ENCODE measurements around the gene GOT2.

DNA sequence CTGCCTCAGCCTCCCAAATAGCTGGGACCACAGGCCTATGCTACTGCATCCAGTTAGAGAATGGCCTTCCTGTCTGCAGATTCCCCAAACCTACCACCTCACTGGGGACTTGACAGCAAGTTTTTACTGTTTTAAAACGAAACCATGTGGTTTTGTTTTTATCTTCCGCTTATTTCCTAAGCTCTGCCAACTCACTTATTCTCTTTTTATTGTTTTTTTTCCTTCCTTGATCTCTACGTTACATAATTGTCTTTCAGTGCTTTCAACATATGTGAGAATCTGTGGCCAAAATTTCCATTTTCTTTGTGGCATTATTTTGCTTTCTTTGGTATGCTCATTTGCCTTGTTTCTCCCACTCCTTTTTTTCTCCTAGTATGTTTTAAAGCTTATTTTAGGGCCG is 35.0 kb downstream of the GOT2 start:
- TF ChIP-seq, protein P1, sequence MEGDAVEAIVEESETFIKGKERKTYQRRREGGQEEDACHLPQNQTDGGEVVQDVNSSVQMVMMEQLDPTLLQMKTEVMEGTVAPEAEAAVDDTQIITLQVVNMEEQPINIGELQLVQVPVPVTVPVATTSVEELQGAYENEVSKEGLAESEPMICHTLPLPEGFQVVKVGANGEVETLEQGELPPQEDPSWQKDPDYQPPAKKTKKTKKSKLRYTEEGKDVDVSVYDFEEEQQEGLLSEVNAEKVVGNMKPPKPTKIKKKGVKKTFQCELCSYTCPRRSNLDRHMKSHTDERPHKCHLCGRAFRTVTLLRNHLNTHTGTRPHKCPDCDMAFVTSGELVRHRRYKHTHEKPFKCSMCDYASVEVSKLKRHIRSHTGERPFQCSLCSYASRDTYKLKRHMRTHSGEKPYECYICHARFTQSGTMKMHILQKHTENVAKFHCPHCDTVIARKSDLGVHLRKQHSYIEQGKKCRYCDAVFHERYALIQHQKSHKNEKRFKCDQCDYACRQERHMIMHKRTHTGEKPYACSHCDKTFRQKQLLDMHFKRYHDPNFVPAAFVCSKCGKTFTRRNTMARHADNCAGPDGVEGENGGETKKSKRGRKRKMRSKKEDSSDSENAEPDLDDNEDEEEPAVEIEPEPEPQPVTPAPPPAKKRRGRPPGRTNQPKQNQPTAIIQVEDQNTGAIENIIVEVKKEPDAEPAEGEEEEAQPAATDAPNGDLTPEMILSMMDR (IDR thresholded peaks at IDR 0.05; ENCODE audit: borderline replicate concordance, extremely low read depth, low read length, poor library complexity, severe bottlenecking): no peak
- no peak for TF ChIP-seq EZH2 (IDR thresholded peaks at IDR 0.05; ENCODE audit: borderline replicate concordance, low read depth, low read length, severe bottlenecking)

All from DND-41 (cell line).